ENCODE results near the gene STRBP.
"Not testable (repeated sequence)": the region's sequence is repeated elsewhere in the genome, so short reads cannot be mapped to it uniquely, and the experiment has no call there.

Gene STRBP

DNA sequence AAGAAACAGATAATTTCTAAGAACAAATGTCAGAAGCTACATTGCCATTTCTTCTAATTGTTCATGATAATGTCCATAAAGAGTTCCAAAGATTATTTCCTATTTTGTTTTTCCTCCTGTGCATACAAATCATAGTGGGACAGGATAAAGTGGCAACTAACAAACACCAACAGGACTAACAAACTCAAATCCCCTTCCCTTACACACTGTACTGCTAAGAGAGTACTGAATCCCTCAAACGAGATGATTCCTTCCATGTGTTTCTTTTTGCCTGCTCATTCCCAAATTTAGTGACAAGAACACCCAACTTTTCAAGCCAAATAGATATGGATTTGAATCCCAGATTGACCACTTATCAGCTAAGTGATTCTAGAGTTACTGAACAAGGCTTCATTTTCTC is 15.2 kb downstream of the STRBP start:
- TF ChIP-seq, protein P1, sequence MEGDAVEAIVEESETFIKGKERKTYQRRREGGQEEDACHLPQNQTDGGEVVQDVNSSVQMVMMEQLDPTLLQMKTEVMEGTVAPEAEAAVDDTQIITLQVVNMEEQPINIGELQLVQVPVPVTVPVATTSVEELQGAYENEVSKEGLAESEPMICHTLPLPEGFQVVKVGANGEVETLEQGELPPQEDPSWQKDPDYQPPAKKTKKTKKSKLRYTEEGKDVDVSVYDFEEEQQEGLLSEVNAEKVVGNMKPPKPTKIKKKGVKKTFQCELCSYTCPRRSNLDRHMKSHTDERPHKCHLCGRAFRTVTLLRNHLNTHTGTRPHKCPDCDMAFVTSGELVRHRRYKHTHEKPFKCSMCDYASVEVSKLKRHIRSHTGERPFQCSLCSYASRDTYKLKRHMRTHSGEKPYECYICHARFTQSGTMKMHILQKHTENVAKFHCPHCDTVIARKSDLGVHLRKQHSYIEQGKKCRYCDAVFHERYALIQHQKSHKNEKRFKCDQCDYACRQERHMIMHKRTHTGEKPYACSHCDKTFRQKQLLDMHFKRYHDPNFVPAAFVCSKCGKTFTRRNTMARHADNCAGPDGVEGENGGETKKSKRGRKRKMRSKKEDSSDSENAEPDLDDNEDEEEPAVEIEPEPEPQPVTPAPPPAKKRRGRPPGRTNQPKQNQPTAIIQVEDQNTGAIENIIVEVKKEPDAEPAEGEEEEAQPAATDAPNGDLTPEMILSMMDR (IDR thresholded peaks at IDR 0.05; ENCODE audit: low read depth, low read length, missing control alignments): no peak
- no peak overlapping the region for H3K27ac ChIP-seq

DNA sequence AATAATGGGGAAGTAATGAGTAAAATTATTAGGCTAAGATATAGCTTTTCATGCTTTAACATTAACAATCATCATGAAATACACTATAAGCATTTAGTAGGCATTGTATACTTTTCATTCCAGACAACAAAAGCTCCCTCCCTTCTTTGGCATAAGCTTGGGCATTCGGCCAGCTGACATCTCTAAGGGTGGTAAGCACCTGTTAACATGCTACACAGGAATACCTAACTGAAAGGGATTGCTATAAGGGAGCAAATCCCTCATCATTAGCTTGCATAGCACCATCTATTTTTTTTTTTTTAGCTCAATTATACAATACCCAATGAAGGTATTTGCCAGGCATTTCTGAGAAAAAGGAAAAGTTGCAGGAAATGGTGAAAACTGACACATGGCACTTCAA is 16.6 kb downstream of the STRBP start:
- in situ Hi-C loops (cut with HindIII; ENCODE audit: low pct_ligation_motif_present, low sequenced_read_pairs): no loop called here
- TF ChIP-seq, protein P1 (IDR thresholded peaks at IDR 0.05; ENCODE audit: low read depth, low read length, missing control alignments): no peak
- no peak overlapping the region for H3K27ac ChIP-seq

More for the DNA sequence above, 15.2 kb downstream of the STRBP start:
- no peaks in the 10 kb centered on the region for H3K36me3 ChIP-seq (replicated peaks)
- no peak overlapping the region for H3K4me3 ChIP-seq (ENCODE audit: low read depth, low read length)
- in situ Hi-C loops (cut with HindIII; ENCODE audit: low pct_ligation_motif_present, low sequenced_read_pairs): no loop called here
- H3K27me3 ChIP-seq (replicated peaks): no peaks in the 10 kb centered on the region
- DNase-seq: no peak

DNA sequence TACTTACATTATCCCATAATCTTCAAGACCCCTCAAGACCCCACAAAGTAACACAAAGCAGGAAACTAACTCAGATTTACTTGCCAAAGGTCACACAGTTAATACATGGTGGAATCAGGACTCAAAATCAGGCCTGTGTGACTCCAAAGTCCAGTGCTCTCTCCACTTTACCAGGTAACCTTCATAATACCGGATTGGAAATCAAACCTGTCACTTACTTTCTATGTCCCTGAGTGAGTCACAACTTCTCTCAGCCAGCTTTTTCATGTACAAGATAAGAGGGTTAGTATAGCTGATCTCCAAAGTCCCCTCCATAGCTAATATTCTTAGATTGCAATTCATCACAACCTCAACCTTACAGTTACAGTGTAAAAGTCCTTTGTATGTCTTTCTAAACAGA is 17.1 kb downstream of the STRBP start:
- Histone ChIP-seq H3K36me3 (replicated peaks) (no peaks in the 10 kb centered on the region), H3K4me3 (ENCODE audit: low read depth, low read length) (no peak overlapping the region), H3K27me3 (replicated peaks) (no peaks in the 10 kb centered on the region), H3K27ac (no peak overlapping the region)
- TF ChIP-seq, protein P1 (IDR thresholded peaks at IDR 0.05; ENCODE audit: low read depth, low read length, missing control alignments): no peak
- DNase-seq: no peak
- in situ Hi-C loops (cut with HindIII; ENCODE audit: low pct_ligation_motif_present, low sequenced_read_pairs): no loop called here

More for the DNA sequence above, 16.6 kb downstream of the STRBP start:
- Histone ChIP-seq H3K36me3 (replicated peaks) (no peaks in the 10 kb centered on the region), H3K4me3 (ENCODE audit: low read depth, low read length) (no peak overlapping the region), H3K27me3 (replicated peaks) (no peaks in the 10 kb centered on the region)
- no peak for DNase-seq

DNA sequence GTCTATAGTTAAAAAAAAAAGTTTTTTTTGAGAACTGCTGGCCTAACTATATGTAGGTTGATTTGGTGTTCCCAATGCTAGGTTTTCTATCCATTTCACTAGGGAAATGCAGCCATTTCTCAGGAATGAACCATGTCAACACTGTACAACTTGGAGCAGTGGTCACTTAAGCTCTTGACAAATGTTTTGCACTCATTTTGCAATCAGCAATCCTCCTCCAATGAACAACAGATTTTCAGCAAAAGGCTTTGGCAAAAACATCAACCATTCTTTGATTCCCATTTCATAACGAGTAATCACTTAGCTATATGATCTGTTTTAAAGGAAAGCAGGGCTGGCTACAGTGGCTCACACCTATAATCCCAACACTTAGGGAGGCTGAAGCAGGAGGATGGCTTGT is 17.9 kb downstream of the STRBP start:
- in situ Hi-C loops (cut with HindIII; ENCODE audit: low pct_ligation_motif_present, low sequenced_read_pairs): no loop called here
- Histone ChIP-seq H3K36me3 (replicated peaks) (no peaks in the 10 kb centered on the region), H3K27me3 (replicated peaks) (no peaks in the 10 kb centered on the region), H3K27ac (no peak overlapping the region), H3K4me3 (ENCODE audit: low read depth, low read length) (no peak overlapping the region)
- DNase-seq: no peak
- TF ChIP-seq, protein P1 (IDR thresholded peaks at IDR 0.05; ENCODE audit: low read depth, low read length, missing control alignments): no peak

DNA sequence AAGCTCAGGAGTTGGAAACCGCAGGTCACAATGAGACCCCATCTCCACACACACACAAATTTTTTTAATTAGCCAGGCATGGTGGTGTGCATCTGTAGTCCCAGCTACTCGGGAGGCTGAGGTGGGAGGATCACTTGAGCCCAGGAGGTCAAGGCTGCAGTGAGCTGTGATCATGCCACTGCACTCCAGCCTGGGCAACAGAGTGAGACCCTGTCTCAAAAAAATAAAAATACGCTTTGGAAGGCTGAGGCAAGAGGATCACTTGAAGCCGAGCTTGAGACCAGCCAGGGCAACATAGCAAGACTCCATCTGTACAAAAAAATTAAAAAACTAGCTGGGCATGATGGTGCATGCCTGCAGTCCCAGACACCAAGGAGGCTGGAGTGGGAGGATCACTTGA is 19.2 kb downstream of the STRBP start:
- in situ Hi-C loops (cut with HindIII; ENCODE audit: low pct_ligation_motif_present, low sequenced_read_pairs); H3K4me3 ChIP-seq (ENCODE audit: low read depth, low read length); H3K36me3 ChIP-seq (replicated peaks); DNase-seq; H3K27me3 ChIP-seq (replicated peaks); H3K27ac ChIP-seq: not testable (repeated sequence)

DNA sequence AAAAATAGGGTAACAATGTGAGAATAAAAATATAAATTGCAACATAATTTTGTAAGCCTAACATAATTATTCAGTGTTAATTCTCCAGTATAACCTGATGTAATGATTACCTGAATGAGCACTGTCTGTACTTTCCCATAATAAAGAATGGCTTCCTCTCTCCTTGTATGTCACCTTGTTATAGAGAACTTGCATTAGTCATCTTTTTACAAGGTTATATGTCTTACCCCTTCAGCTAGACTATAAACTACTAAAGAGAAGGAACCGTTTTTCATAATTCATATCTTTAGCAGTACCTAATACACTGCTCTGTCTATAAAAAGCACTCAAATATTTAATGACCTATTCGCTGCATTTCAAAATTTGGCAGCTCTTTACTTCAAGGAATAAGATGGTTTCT is 19.8 kb downstream of the STRBP start:
- in situ Hi-C loops (cut with HindIII; ENCODE audit: low pct_ligation_motif_present, low sequenced_read_pairs): no loop called here
- Histone ChIP-seq H3K27me3 (replicated peaks) (no peaks in the 10 kb centered on the region), H3K27ac (no peak overlapping the region), H3K4me3 (ENCODE audit: low read depth, low read length) (no peak overlapping the region), H3K36me3 (replicated peaks) (no peaks in the 10 kb centered on the region)
- no peak for DNase-seq
- TF ChIP-seq, protein P1 (IDR thresholded peaks at IDR 0.05; ENCODE audit: low read depth, low read length, missing control alignments): no peak
